ENCODE results near the gene OSBPL6. TPM values are rescaled to one million over a fixed set of nuclear protein-coding genes. Genes with fewer than 3 reads are reported as not detected.
"Not testable (repeated sequence)": the region's sequence is repeated elsewhere in the genome, so short reads cannot be mapped to it uniquely, and the experiment has no call there.

OSBPL6 gene
- total RNA-seq, 6 experiments from 2014 or later, result 2.4 to 4.1 (median 3.1) TPM

GRCh38 chr2:178315488-178315948 lies 121.2 kb downstream of the OSBPL6 start:
- no peaks in the 10 kb centered on the region for H3K36me3 ChIP-seq
- no peak overlapping the region for H3K27ac ChIP-seq
- ATAC-seq, result peak in 2 of 4 donors; percentile 12 to 29
- no peak overlapping the region for H3K4me3 ChIP-seq
- WGBS (ENCODE audit: insufficient coverage, low coverage, low lambda C conversion rate, missing lambda C conversion rate), result 28% methylated on average over 3 of the region's 3 CpGs
- H3K27me3 ChIP-seq, result no peaks in the 10 kb centered on the region
- no peaks in the 10 kb centered on the region for H3K9me3 ChIP-seq
- intact Hi-C loops (cut with DNase I), result no loop called here
- no peak for DNase-seq
- TF ChIP-seq POLR2A (IDR thresholded peaks at IDR 0.05) (no peak), CTCF (IDR thresholded peaks at IDR 0.05) (no peak)
- H3K4me1 ChIP-seq, result peaks cover 0 to 14% (median 0%) of the 10 kb centered on the region in 4 donors

DNA sequence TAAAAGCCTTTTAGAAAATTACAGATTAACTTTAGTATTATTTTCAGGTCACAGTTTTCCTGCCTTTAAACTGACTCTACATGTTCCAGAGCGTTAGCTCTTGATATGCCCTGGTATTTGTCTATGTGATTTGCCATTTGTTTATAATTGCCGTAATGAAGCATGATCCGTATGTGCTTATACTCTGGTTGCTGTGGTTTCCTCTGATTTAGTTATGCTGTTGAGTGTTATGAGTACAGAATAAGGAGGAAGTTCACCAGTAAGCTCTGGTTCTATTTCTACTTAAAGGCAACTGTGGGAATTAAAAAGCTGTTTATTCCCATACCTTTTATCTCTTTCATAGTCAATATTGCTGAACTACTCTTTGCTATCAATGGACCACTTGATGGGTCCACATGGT lies 123.5 kb downstream of the OSBPL6 start:
- H3K27me3 ChIP-seq, result no peaks in the 10 kb centered on the region
- no peak overlapping the region for H3K4me3 ChIP-seq
- TF ChIP-seq POLR2A (IDR thresholded peaks at IDR 0.05) (no peak), CTCF (IDR thresholded peaks at IDR 0.05) (no peak)
- H3K27ac ChIP-seq, result no peak overlapping the region
- peaks cover 0 to 16% (median 0%) of the 10 kb centered on the region in 4 donors for H3K4me1 ChIP-seq
- no peak for DNase-seq
- 40% methylated on average over 3 of the region's 3 CpGs for WGBS (ENCODE audit: insufficient coverage, low coverage, low lambda C conversion rate, missing lambda C conversion rate)
- no peaks in the 10 kb centered on the region for H3K9me3 ChIP-seq
- intact Hi-C loops (cut with DNase I), result no loop called here
- H3K36me3 ChIP-seq, result no peaks in the 10 kb centered on the region
- no peak for ATAC-seq

- ATAC-seq (peak; percentile 51 to 66 (median 62)), DNase-seq (no peak)
- no peak overlapping the region for H3K4me3 ChIP-seq
- peaks cover 0 to 16% (median 0%) of the 10 kb centered on the region in 4 donors for H3K4me1 ChIP-seq
- H3K27me3 ChIP-seq, result no peaks in the 10 kb centered on the region
- 21% methylated on average over 4 of the region's 4 CpGs for WGBS (ENCODE audit: insufficient coverage, low coverage, low lambda C conversion rate, missing lambda C conversion rate)
- H3K27ac ChIP-seq, result peak overlapping the region in 2 of 3 donors; percentile 3 to 45
- H3K36me3 ChIP-seq, result no peaks in the 10 kb centered on the region
- TF ChIP-seq CTCF (IDR thresholded peaks at IDR 0.05) (no peak), POLR2A (IDR thresholded peaks at IDR 0.05) (no peak)
- intact Hi-C loops (cut with DNase I), result no loop called here
- H3K9me3 ChIP-seq, result no peaks in the 10 kb centered on the region
Measured at GRCh38 chr2:178320011-178320585, 125.8 kb downstream of the OSBPL6 start.

DNA sequence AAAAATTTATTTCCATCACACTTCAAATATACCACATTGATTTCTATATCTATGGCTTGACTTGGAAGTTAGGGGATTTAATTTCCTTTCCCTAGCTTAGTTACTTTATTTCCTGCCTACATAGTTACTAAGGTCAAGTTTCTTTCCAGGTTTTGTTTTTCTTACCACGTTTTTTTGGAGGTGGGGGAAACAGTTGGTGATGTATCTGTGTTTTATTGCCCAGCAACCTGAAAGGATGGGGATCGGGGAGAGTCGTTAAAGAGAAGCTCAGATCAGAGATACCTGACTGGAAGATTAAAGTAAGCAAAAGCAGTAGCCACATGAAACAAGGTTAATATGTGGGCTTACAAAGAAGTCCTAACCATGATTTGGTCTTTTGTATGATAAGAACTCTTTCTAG lies 127.8 kb downstream of the OSBPL6 start:
- DNase-seq (no peak), ATAC-seq (no peak)
- H3K27me3 ChIP-seq, result no peaks in the 10 kb centered on the region
- WGBS (ENCODE audit: insufficient coverage, low coverage, low lambda C conversion rate, missing lambda C conversion rate), result 49% methylated on average over 3 of the region's 3 CpGs
- H3K27ac ChIP-seq, result no peak overlapping the region
- no peaks in the 10 kb centered on the region for H3K36me3 ChIP-seq
- intact Hi-C loops (cut with DNase I), result no loop called here
- H3K9me3 ChIP-seq, result no peaks in the 10 kb centered on the region
- no peak for TF ChIP-seq POLR2A (IDR thresholded peaks at IDR 0.05)
- no peak for TF ChIP-seq CTCF (IDR thresholded peaks at IDR 0.05)
- H3K4me3 ChIP-seq, result no peak overlapping the region
- peaks cover 0 to 12% (median 0%) of the 10 kb centered on the region in 4 donors for H3K4me1 ChIP-seq

GRCh38 chr2:178323331-178323730 lies 129.0 kb downstream of the OSBPL6 start:
- ATAC-seq; intact Hi-C loops (cut with DNase I); H3K27me3 ChIP-seq; H3K27ac ChIP-seq; H3K9me3 ChIP-seq; DNase-seq; H3K36me3 ChIP-seq; H3K4me3 ChIP-seq: not testable (repeated sequence)
- WGBS (ENCODE audit: insufficient coverage, low coverage, low lambda C conversion rate, missing lambda C conversion rate), result 78% methylated on average over 6 of the region's 6 CpGs
- peaks cover 0 to 12% (median 0%) of the 10 kb centered on the region in 4 donors for H3K4me1 ChIP-seq

Measured in right lobe of liver (tissue), 6 donors.